Smooth muscle cell (in vitro differentiated cells): ENCODE data around the gene KCND2. TPM values are rescaled to one million over a fixed set of nuclear protein-coding genes. Genes with fewer than 3 reads are reported as not detected.

Source experiments
- DNase-seq: peaks from one replicate; lab custom pipeline; 2025; ENCODE audit not compliant: unreplicated experiment; lab: John Stamatoyannopoulos, UW
- H2AFZ ChIP-seq: fragments of 200-600 bp; sonication (generic); 2 replicates; pipeline ENCODE4 v1.6.0; 2016; ENCODE audit warnings: antibody characterized with exemption, low read depth, mild to moderate bottlenecking
- H3F3A ChIP-seq: fragments of 200-600 bp; sonication (generic); 2 replicates; pipeline ENCODE4 v1.6.0; 2017; ENCODE audit warnings: antibody characterized with exemption, low read depth
- H3K27ac ChIP-seq: fragments of 200-600 bp; sonication (generic); 2 replicates; pipeline ENCODE4 v1.5.1; 2016; ENCODE audit warnings: low read depth, mild to moderate bottlenecking
- H3K27me3 ChIP-seq: fragments of 200-600 bp; sonication (generic); 2 replicates; pipeline ENCODE4 v1.6.1; 2016; ENCODE audit warnings: low read depth, mild to moderate bottlenecking
- H3K36me3 ChIP-seq: fragments of 200-600 bp; sonication (generic); 2 replicates; pipeline ENCODE4 v1.5.1; 2016; ENCODE audit warnings: low read depth
- H3K4me1 ChIP-seq: fragments of 200-600 bp; sonication (generic); 2 replicates; pipeline ENCODE4 v1.5.1; 2016; ENCODE audit warnings: low read depth
- H3K4me2 ChIP-seq: fragments of 200-600 bp; sonication (generic); 2 replicates; pipeline ENCODE4 v1.6.0; 2016; ENCODE audit warnings: mild to moderate bottlenecking
- H3K4me3 ChIP-seq: fragments of 200-600 bp; sonication (generic); 2 replicates; pipeline ENCODE4 v1.5.1; 2016; ENCODE audit warnings: mild to moderate bottlenecking
- H3K79me2 ChIP-seq: fragments of 200-600 bp; sonication (generic); 2 replicates; pipeline ENCODE4 v1.6.0; 2016; ENCODE audit warnings: low read depth, mild to moderate bottlenecking
- H3K9ac ChIP-seq: fragments of 200-600 bp; sonication (generic); 2 replicates; pipeline ENCODE4 v1.6.0; 2016; ENCODE audit warnings: low read depth
- H3K9me3 ChIP-seq: fragments of 200-600 bp; sonication (generic); replicated peaks from 2 replicates; pipeline ENCODE4 v1.5.1; 2016; ENCODE audit warnings: low read depth
- H4K20me1 ChIP-seq: fragments of 200-600 bp; sonication (generic); 2 replicates; pipeline ENCODE4 v1.6.0; 2016; ENCODE audit warnings: low read depth
- CTCF ChIP-seq: fragments of 200-600 bp; sonication (generic); IDR thresholded peaks from 2 replicates; pipeline ENCODE4 v1.5.1; 2017; ENCODE audit warnings: borderline replicate concordance, mild to moderate bottlenecking, antibody characterized with exemption; ENCODE audit not compliant: insufficient read depth, poor library complexity, severe bottlenecking
- WGBS: methylation state at CpG from one replicate; pipeline ENCODE4 v1.1.7; 2016; ENCODE audit warnings: low lambda C conversion rate; 5-methylcytosine and 5-hydroxymethylcytosine counted together
- polyA plus RNA-seq: library from polyadenylated mRNA; unstranded; fragments of >200 nt; fragmentation: Nextera tagmentation; extraction: Ambion mirVana; gene quantifications from 2 replicates; pipeline ENCODE4 v1.2.1, GENCODE V29; 2016
- total RNA-seq: library from RNA; depleted of rRNA; stranded (reverse); fragments of >200 nt; gene quantifications from 2 replicates; pipeline ENCODE4 v1.2.3, GENCODE V29; 2014

The KCND2 gene
- total and polyA plus RNA-seq, 2 experiments from 2014 or later: 1.6 to 2.9 TPM

- H3K4me1 ChIP-seq: peaks cover 57% of the 10 kb centered on the region
- H3K9ac ChIP-seq: no peak overlapping the region
- H3K27ac ChIP-seq: no peak overlapping the region
- DNase-seq: no peak
- H2AFZ ChIP-seq: no peak overlapping the region
- TF ChIP-seq CTCF: no peak
- H3K4me2 ChIP-seq: no peak overlapping the region
- H3K36me3 ChIP-seq: no peaks in the 10 kb centered on the region
- WGBS: 70% methylated on average over 4 of the region's 4 CpGs
- H3K79me2 ChIP-seq: no peaks in the 10 kb centered on the region
- no peaks in the 10 kb centered on the region for H4K20me1 ChIP-seq
- no peaks in the 10 kb centered on the region for H3F3A ChIP-seq
- no peaks in the 10 kb centered on the region for H3K9me3 ChIP-seq
- no peaks in the 10 kb centered on the region for H3K27me3 ChIP-seq
- no peak overlapping the region for H3K4me3 ChIP-seq
Observed at GRCh38 chr7:120717166-120717565, 444.2 kb downstream of the KCND2 start.

- H4K20me1 ChIP-seq: no peaks in the 10 kb centered on the region
- H3K27me3 ChIP-seq: no peaks in the 10 kb centered on the region
- H3K36me3 ChIP-seq: no peaks in the 10 kb centered on the region
- H3K27ac ChIP-seq: no peak overlapping the region
- no peak overlapping the region for H3K4me2 ChIP-seq
- 73% methylated on average over 2 of the region's 2 CpGs for WGBS
- no peaks in the 10 kb centered on the region for H3K79me2 ChIP-seq
- no peak for TF ChIP-seq CTCF
- no peak for DNase-seq
- no peaks in the 10 kb centered on the region for H3F3A ChIP-seq
- H3K4me3 ChIP-seq: no peak overlapping the region
- H3K4me1 ChIP-seq: peaks cover 57% of the 10 kb centered on the region
- no peaks in the 10 kb centered on the region for H3K9me3 ChIP-seq
- no peak overlapping the region for H3K9ac ChIP-seq
- no peak overlapping the region for H2AFZ ChIP-seq
Observed at GRCh38 chr7:120718361-120718760, 445.4 kb downstream of the KCND2 start.

GRCh38 chr7:120720317-120720716 lies 447.3 kb downstream of the KCND2 start:
- Histone ChIP-seq H3K9me3 (no peaks in the 10 kb centered on the region), H3K4me2 (no peak overlapping the region), H3K79me2 (no peaks in the 10 kb centered on the region), H3K36me3 (no peaks in the 10 kb centered on the region), H2AFZ (peak overlapping the region; percentile 42), H3K4me3 (no peak overlapping the region), H3K27ac (no peak overlapping the region), H3K27me3 (no peaks in the 10 kb centered on the region), H3K9ac (no peak overlapping the region), H3K4me1 (peaks cover 63% of the 10 kb centered on the region), H3F3A (no peaks in the 10 kb centered on the region), H4K20me1 (no peaks in the 10 kb centered on the region)
- no peak for DNase-seq
- WGBS: 61% methylated on average over 2 of the region's 2 CpGs
- no peak for TF ChIP-seq CTCF
